Measurements from ENCODE around the gene VILL. TPM values are rescaled to one million over a fixed set of nuclear protein-coding genes. Genes with fewer than 3 reads are reported as not detected.

The VILL gene
- total RNA-seq, 2 experiments from 2014 or later: 13.2 to 13.6 TPM

GRCh38 chr3:38005076-38006020 lies 14.8 kb downstream of the VILL start:
- ChIA-PET CTCF (interaction anchor here (0.9 to 1.4 kb wide), 2 partner anchors 8 to 31 kb away, joined by 3 to 6 read pairs; no protein-coding TSS in a partner anchor), POLR2A (no interaction called here)

- ChIA-PET POLR2A (interaction anchor here (1.2 kb wide), 1 partner anchor 11 kb away, joined by 3 read pairs; no protein-coding TSS in a partner anchor), CTCF (no interaction called here)
Observed at GRCh38 chr3:38006031-38006430, 15.4 kb downstream of the VILL start.

GRCh38 chr3:38006445-38006995 lies 15.9 kb downstream of the VILL start:
- CTCF ChIA-PET: no interaction called here
- POLR2A ChIA-PET: interaction anchor here (1.2 kb wide), 1 partner anchor 11 kb away, joined by 3 read pairs; no protein-coding TSS in a partner anchor

GRCh38 chr3:38007754-38008090 lies 17.1 kb downstream of the VILL start:
- ChIA-PET CTCF (interaction anchor here (0.6 kb wide), 1 partner anchor 80 kb away, joined by 3 read pairs; no protein-coding TSS in a partner anchor), POLR2A (no interaction called here)

GRCh38 chr3:38008191-38008701 lies 17.7 kb downstream of the VILL start:
- ChIA-PET POLR2A (no interaction called here), CTCF (no interaction called here)

- CTCF ChIA-PET: interaction anchor here (0.6 kb wide), 1 partner anchor 33 kb away, joined by 3 read pairs; no protein-coding TSS in a partner anchor
- POLR2A ChIA-PET: no interaction called here
Observed at GRCh38 chr3:38008971-38009580, 18.5 kb downstream of the VILL start.

- POLR2A ChIA-PET: no interaction called here
- CTCF ChIA-PET: no interaction called here
Observed at GRCh38 chr3:38009807-38010591, 19.4 kb downstream of the VILL start.

GRCh38 chr3:38011111-38011510 lies 20.5 kb downstream of the VILL start:
- ChIA-PET CTCF (no interaction called here), POLR2A (no interaction called here)

- ChIA-PET POLR2A (no interaction called here), CTCF (interaction anchor here (1.4 kb wide), 1 partner anchor 18 kb away, joined by 5 read pairs; no protein-coding TSS in a partner anchor)
Observed at GRCh38 chr3:38015485-38015884, 24.9 kb downstream of the VILL start.

- CTCF ChIA-PET: interaction anchor here (1.3 to 1.4 kb wide), 2 partner anchors 12 to 19 kb away, joined by 3 to 5 read pairs; no protein-coding TSS in a partner anchor
- POLR2A ChIA-PET: no interaction called here
Observed at GRCh38 chr3:38015984-38016383, 25.4 kb downstream of the VILL start.

- ChIA-PET POLR2A (no interaction called here), CTCF (interaction anchor here (1.3 to 1.4 kb wide), 2 partner anchors 13 to 19 kb away, joined by 3 to 5 read pairs; no protein-coding TSS in a partner anchor)
Observed at GRCh38 chr3:38016410-38016809, 25.8 kb downstream of the VILL start.

GRCh38 chr3:38016847-38017444 lies 26.4 kb downstream of the VILL start:
- CTCF ChIA-PET: interaction anchor here (1.3 kb wide), 1 partner anchor 13 kb away, joined by 3 read pairs; no protein-coding TSS in a partner anchor
- POLR2A ChIA-PET: interaction anchor here (0.7 kb wide), 1 partner anchor 11 kb away, joined by 3 read pairs; no protein-coding TSS in a partner anchor

- ChIA-PET POLR2A (interaction anchor here (0.7 kb wide), 1 partner anchor 11 kb away, joined by 3 read pairs; no protein-coding TSS in a partner anchor), CTCF (interaction anchor here (0.9 kb wide), 1 partner anchor 14 kb away, joined by 3 read pairs; no protein-coding TSS in a partner anchor)
Observed at GRCh38 chr3:38017445-38018295, 27.1 kb downstream of the VILL start.

- POLR2A ChIA-PET: no interaction called here
- CTCF ChIA-PET: interaction anchor here (0.9 kb wide), 1 partner anchor 15 kb away, joined by 3 read pairs; no protein-coding TSS in a partner anchor
Observed at GRCh38 chr3:38018296-38019266, 28.0 kb downstream of the VILL start.

- ChIA-PET CTCF (interaction anchor here (1.2 kb wide), 1 partner anchor 16 kb away, joined by 3 read pairs; no protein-coding TSS in a partner anchor), POLR2A (interaction anchor here (0.6 kb wide), 1 partner anchor 22 kb away, joined by 6 read pairs; no protein-coding TSS in a partner anchor)
Observed at GRCh38 chr3:38019658-38020341, 29.2 kb downstream of the VILL start.

- ChIA-PET CTCF (interaction anchor here (1.2 kb wide), 1 partner anchor 17 kb away, joined by 3 read pairs; no protein-coding TSS in a partner anchor), POLR2A (interaction anchor here (0.6 kb wide), 1 partner anchor 22 kb away, joined by 6 read pairs; no protein-coding TSS in a partner anchor)
Observed at GRCh38 chr3:38020342-38020726, 29.7 kb downstream of the VILL start.

Measured in activated CD8-positive, alpha-beta memory T cell treated with anti-CD3 and anti-CD28 coated beads for 36 hours (primary cell).